SH-SY5Y (cell line): ENCODE data around the gene PLK5.

Experiments
- GATA2 ChIP-seq: IDR thresholded peaks from 2 replicates; pipeline ENCODE4 v1.6.1; 2011; ENCODE audit warnings: mild to moderate bottlenecking, low read depth, low read length
- GATA3 ChIP-seq: IDR thresholded peaks from 2 replicates; pipeline ENCODE4 v1.6.1; 2011; ENCODE audit warnings: low read depth, mild to moderate bottlenecking, low read length, moderate library complexity

The PLK5 gene

DNA sequence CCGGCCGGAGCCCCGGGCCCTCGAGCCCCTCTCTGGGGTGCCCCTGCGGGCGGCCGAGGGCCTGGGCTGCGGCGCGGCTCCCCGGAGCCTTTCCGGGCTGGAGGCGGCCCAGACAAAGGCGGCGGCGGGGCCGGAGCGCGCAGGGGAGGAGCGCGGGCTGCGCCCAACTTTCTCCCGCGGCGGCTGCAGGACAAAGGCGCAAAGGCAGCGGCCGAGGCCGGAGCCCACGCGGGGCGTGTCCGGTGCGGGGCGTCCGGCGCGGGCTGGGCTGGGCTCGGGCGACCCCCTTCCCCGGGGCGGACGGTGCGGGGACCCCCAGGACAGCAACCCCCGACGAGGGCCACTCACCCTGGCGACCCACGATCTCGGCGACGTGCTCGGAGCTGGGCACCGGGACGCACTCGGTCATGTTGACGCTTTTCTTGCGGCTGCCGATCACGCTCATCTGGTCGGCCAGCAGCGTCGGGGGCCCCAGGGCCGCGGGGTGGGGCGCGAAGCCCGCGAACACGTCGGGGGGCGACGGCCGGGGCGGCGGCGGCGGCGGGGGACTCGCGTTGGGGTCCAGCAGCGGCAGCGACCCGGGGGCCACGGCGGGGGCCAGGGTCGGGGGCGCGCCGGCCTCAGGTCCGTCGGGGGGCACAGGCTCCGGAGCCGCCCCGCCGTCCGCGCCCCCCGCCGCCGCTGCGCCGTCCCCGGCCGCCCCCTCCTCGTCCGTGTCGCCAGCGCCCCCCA is 43.4 kb downstream of the PLK5 start:
- TF ChIP-seq GATA3 (no peak), GATA2 (no peak)

DNA sequence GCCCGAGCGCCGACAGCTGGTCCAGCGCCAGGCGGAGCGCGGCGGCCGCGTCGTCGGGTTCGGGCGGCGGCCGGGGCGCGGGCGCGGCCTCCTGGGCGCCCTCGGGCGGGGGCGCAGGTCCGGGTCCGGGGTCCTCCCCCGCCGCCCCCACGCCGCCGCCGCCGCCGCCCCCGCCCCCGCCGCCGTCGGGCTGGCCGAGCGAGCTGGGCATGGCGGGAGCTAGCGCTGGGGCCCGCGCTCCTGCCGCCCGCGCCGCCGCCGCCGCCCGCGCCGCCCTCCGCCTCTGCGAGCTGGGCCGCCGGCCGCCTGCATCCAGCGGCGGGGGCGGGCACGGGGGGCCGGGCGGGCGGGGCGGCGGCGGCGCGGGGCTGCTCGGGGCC is 44.0 kb downstream of the PLK5 start:
- TF ChIP-seq GATA2 (no peak), GATA3 (no peak)

DNA sequence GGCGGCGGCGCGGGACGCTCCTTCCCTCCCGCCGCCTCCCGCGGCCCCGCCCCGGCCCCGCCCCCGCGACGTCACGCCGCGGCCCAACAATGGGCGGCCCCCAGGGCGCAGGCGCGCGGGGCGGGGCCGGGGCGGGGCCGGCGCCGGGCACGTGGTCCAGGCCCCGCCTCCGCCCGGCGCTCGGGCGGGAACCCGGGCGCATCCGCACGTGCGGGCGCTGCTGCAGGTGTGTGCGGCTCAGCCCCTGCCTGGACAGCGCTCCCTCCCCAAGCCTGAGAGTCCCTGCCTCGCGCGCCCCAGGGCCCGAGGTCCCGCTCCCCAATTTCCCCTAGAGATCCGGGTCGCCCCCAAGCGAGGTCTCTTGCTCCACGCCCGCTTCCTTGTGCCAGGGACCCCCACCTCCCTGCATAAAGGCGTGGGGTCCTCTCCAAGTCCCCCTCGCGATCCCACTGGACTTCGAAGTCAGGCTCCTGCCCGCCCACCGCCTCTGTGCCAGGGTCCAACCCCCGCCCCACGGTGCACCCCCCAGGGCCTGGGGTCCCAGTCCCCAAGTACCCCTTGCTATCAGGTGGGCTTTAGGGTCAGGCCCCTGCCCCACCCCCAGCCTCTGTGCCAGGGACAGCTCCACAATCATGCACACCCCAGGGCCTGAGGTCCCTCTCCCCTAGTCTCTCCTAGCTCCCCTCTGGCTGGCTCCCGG is 44.6 kb downstream of the PLK5 start, which contains the start of gene MEX3D:
TSS of gene MEX3D (minus strand) at position 6 of the 700 bp plus-strand sequence. CDS start 267 bp downstream, outside the sequence.
- TF ChIP-seq GATA2 (no peak), GATA3 (no peak)

DNA sequence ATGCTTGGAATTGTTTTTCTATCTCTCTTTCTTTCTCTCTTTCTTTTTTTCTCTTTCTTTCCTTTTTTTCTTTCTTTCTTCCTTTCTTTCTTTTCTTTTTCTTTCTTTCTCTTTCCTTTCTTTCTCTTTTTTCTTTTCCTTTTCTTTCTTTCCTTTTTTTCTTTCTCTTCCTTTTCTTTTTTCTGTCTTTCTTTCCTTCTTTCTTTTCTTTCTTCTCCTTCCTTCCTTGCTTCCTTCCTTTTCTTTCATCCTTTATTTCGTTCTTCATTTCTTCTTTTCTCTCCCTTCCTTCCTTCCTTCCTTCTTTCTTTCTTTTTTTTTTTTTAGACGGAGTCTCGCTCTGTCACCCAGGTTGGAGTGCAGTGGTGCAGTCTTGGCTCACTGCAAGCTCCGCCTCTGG is 46.1 kb downstream of the PLK5 start:
- no peak for TF ChIP-seq GATA3
- no peak for TF ChIP-seq GATA2

DNA sequence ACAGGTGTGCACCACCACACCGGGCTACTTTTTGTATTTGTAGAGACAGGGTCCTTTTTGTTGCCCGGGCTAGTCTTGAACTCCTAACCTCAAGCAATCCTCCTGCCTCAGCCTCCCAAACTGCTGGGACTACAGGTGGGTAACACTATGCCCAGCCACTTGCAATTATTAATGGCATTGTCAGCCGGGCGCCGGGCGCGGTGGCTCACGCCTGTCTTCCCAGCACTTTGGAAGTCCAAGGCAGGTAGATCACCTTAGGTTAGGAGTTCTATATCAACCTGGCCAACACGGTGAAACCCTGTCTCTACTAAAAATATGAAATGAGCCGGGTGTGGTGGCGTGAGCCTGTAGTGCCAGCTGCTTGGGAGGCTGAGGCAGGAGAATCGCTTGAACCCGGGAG is 47.0 kb downstream of the PLK5 start:
- TF ChIP-seq GATA3, result no peak
- TF ChIP-seq GATA2, result no peak

DNA sequence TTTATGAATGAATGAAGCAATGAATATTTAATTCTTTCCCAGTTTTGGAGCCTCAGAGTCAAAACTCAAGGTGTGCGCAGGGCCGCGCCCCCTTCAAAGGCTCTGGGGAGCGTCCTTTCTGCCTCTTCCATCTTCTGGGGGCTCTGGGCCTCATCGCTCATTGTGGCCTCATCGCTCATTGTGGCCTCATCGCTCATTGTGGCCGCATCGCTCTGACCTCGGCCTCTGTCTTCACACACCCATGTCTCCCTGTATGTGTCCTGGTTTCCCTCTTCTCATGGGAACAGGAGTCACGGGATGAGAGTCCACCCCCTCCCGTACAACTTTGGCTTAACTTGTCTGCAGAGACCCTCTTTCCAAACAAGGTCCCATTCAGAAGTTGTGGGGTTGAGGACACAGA is 47.5 kb downstream of the PLK5 start:
- TF ChIP-seq GATA2 (no peak), GATA3 (no peak)

DNA sequence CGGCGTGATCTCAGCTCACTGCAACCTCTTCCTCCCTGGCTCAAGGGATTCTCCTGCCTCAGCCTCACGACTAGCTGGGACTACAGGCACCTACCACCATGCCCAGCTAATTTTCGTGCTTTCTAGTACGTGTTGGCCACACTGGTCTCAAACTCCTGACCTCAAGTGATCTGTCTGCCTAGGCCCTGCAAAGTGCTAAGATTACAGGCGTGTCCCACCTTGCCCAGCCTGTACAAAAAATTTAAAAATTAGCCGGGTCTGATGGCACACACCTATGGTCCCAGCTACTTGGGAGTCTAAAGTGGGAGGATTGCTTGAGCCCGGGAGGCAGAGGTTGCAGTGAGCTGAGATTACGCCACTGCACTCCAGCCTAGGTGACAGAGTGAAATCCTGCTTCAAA is 48.9 kb downstream of the PLK5 start:
- no peak for TF ChIP-seq GATA2
- no peak for TF ChIP-seq GATA3

DNA sequence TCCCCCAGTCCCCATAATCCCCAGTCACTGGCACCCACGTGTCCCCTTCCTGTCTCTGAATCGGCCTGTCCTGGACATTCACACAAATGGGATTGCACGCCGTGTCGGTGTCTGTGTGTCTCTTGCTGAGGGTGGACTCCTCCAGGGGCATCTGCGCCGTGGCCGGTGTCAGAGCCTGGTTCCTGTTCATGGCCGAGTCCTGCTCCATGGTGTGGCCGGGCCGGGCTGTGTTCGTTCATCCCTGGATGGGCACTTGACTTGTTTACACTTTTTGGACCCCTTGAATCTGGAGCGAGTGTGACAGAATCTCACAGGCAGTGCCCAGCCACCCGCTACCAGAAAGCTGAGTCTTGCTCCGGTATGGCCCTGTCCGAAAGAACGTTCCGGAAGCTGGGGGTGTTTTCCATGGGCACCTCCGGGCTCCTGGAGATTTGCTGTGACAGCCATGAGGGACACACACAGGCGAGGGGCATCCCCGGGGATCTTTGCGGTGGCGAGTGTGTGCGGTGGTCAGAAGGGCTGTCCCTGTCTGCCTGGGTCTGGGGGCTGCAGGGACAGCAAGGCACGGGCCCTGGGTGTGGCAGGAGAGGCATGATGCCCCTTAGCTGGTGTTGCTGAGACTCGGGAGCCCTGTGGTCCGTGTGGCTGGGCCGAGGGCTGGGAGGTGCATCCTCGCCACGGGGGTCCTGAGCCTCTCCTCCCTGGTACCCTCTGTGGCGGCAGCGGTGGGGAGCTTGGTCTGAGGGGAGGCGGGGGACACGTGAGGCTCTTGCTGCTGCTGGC is 50.7 kb downstream of the PLK5 start:
- TF ChIP-seq GATA2 (no peak), GATA3 (no peak)

DNA sequence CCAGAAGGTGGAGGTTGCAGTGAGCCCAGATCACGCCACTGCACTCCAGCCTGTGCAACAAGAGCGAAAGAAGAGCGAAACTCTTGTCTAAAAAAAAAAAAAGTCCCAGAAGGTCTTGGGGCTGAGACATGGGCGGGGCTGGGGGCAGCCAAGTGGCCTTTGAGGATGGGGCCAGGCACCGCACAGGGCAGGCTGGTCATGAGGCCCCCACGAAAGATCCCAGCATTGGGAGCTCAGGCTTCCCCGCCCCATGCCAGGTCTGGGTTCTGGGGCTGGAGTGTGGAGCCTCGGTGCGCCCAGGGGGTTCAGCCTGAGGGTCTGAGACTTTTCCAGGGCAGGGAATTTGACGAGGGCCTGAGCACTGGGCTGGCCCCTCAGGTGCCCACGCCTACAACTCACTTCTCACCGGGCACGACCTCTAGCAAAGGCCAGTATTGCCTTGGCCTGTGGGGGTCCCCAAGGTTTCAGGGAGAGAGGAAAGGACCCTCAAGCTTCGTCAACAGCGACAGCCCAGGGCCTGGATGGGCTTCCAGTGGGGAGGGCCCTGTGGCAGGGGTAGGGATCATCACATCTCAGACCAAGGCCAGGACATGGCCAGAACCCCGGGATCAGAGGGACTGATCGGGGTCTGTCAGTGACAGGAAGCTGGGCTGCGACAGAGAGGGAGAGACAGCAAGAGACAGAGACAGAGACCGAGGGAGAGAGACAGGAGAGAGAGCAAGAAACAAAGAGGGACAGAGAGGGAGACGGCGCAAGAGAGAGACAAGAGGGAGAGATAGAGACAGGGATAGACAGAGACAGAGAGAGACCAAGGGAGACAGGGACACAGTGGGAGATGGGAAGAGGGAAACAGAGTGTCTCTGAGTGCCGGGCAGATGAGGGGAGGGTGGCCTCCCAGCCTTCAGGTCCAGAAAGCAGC is 51.7 kb downstream of the PLK5 start:
- TF ChIP-seq GATA2, result no peak
- TF ChIP-seq GATA3, result no peak

DNA sequence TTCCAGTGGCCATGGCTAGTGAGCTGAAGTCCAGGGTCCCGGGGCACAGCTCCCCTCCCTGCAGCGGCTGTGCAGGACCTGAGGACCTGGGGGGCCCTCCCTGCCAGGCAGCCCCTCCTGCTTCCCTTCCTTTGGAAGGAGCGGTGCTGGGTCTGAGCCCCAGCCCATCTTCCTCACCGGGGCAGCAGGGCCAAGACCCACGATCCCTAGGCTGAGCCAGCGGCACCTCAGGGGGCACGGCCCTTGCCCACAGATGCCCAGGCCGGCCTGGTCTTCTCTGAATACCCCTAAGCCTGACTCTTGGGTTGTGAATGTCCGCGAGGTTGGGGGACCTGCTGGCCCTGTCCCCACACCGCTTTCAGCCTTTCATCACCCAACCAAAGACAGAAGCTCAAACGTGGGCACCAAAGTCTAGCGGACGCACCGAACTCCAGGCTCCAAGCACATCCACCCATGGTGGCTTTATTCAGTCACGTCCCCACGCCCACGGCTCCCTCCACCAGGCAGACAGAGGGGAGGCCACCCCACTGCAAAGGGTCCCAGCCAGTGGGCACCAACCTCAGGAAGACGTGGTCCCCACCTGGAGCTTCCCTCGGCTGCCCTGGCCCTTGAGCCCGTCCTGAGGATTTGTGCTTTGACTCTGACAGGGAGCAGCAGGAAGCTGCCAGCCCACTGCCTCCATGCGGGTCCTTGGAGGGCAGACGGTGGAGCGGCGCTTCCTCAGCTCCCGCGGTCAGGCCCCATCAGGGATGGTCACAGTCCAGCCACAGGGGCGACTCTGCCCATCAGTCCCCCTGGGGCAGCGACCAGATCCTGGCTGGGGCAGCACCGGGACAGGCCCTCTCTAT is 52.6 kb downstream of the PLK5 start:
- TF ChIP-seq GATA2 (no peak), GATA3 (no peak)

DNA sequence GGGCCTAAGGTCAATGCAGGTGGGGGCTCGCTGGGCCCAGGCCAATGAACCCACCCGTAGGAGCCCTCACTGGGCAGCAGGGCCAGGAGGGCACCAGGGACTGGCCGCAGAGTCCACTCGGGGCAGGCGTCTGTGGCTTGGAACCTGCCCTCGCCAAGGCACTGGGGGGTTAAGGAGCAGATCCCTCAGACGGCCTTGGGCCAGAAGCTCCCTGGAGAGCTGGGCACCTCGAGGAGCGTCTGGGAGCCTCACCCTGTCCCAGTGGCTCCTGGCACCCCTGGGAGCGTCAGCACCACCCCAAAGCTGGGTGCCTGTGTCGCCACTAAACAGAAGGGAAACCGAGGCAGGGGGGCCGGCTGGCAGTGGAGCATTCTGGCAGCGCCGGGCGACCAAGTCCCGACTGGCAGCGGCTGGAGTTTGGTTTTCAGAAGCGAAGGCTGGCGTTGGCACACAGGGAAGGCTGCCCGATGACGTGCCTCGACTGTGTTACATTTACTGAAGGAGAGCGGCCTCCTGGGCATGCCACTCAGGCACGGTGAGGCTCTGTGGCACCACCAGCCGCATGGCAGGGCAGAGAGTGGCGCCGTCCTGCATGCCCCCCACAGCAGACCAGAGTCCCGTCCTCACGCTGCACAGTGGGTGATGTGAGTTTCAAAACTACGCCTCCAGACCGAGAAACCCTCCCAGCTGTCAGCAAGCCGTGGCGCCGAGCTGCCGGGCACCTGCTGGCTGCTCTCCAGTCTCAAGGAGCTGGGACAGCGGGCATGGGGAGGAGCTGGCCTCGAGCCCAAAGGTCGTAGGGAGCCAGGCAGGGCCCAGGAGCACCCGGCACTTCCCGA is 53.4 kb downstream of the PLK5 start:
- TF ChIP-seq GATA3, result no peak

DNA sequence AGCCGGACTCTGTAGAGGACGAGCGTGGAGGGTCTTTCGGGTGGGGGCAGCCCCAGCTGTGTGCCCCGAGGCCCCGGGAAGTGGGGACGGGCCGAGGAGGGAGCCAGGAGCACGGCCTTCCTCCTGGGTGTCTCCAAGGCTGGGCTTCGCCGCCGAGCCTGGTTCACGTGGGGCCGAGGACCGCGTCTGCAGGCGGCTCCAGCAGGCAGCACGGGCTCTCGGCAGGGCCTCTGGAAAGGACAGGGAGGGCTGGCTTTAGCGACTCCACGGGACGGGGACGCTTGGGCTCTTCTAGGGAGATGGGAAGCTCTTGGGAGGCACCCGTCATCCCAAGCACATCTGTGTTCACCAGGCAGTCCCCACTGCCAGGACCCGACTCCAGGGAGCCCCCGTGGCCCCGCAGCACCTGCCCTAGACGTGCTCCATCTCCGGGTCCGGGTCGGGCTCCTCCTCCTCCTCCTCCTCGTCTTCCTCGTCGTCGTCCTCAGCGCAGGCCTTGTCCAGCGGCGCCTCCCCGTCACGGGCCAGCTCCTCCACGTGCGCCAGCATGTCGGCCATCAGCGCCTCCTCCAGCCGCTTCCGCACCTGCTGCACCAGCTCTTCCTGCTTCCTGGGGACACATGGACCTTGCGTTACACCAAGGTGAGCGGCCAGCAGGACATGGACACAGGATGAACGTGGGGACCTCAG is 54.2 kb downstream of the PLK5 start:
- TF ChIP-seq GATA3, result no peak
- TF ChIP-seq GATA2, result no peak
